ENCODE measurements around the gene AGTR1.

DNA sequence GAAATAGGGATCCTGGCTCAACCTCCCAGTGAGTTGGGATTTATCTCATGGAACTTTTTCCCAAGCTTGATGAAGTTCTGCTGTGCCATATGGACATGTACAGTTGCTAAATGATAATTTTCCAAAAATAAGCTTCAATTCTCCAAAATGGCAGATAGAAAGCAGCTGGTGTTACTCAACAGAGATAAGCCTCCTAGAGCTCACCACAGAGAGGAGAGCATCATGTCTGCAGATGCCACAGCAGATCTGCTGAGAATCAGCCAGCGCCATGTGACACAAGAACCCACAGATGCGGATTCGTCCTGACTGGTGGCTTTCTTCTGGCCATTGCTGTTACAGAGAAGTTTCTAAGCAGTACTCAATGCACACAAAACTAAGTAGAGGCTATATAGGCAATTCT lies 50.6 kb downstream of the AGTR1 start:
- TF ChIP-seq, protein P1, sequence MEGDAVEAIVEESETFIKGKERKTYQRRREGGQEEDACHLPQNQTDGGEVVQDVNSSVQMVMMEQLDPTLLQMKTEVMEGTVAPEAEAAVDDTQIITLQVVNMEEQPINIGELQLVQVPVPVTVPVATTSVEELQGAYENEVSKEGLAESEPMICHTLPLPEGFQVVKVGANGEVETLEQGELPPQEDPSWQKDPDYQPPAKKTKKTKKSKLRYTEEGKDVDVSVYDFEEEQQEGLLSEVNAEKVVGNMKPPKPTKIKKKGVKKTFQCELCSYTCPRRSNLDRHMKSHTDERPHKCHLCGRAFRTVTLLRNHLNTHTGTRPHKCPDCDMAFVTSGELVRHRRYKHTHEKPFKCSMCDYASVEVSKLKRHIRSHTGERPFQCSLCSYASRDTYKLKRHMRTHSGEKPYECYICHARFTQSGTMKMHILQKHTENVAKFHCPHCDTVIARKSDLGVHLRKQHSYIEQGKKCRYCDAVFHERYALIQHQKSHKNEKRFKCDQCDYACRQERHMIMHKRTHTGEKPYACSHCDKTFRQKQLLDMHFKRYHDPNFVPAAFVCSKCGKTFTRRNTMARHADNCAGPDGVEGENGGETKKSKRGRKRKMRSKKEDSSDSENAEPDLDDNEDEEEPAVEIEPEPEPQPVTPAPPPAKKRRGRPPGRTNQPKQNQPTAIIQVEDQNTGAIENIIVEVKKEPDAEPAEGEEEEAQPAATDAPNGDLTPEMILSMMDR (IDR thresholded peaks at IDR 0.05) = no peak
- TF ChIP-seq EZH2 (IDR thresholded peaks at IDR 0.05) = no peak
- no peak for TF ChIP-seq EZH2phosphoT487 (IDR thresholded peaks at IDR 0.05)

All from neural progenitor cell (in vitro differentiated cells).